GM19025 (cell line): ENCODE results near the gene BDKRB2.

Experiments used
- ATAC-seq: cut with Tn5 transposase; IDR thresholded peaks from one replicate; pipeline ENCODE4 v1.9.1; 2021; ENCODE audit warnings: mild to moderate bottlenecking, low read depth, moderate library complexity; ENCODE audit not compliant: unreplicated experiment

The BDKRB2 gene

DNA sequence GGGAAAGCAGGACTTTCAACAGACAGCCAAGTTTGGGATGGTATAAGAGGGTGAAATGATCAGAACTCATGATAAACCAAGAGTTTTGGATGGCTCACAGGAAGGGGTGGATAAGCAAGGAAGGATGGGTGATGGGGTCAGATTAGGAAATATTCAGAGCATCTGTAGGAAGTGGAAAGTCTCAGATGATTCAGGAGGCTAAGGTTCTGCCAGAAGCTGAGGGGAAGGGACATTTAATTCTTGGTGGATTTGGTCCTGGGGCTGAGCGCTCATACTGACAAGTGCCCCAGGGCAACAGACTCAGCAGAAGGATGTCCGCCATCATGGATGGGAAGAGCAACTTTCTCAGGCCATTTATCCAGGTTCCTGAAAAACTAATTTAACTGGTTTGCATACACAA is 28.4 kb upstream of the BDKRB2 start:
- no peak for ATAC-seq

DNA sequence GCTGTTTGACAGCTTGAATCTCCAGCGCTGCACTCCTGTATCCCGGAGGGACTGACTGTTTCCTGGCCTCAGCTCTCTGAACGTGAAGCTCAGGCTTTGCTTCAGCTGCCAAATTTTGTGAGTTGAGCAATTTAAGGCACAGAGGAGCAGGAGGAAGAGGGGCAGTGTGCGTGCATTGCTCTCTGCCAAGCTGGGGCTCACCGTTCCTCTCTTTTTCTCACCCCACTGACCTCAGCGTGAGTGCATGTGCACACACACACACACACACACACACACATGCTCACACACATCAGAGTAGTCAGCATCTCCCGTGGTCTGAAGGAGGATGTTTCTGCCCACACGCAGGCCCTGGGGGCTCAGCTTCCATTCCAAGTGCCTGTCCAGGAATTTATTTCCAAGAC is 27.8 kb upstream of the BDKRB2 start:
- no peak for ATAC-seq

DNA sequence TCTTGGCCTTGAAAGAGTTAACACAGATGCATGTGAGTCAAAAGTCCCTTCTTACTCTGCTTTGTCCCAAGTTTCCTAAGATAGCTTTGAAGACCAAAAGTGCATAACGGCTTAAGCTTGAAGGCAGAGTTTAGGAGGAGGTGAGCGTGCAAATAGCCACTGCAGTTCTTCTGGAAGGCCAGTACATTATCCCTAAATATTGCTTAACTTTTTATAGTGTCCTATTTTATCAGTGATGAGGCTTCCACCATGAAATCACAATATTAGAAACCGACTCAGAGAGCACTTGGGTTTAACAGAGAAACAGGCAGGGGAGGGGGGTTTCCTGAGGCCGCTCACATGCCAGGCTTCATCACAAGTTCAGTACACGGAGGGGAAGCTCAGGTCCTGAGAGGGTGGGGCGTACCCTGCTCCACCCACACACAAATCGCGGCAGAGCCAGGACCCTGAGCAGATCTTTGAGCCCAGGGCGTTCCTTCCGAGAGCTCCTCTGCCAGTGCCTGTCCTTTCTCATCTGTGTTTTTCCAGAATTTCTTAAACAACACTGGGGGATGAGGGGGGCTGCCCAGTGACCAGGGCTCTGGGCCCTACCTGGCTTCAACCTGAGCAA is 26.8 kb upstream of the BDKRB2 start:
- ATAC-seq = no peak

DNA sequence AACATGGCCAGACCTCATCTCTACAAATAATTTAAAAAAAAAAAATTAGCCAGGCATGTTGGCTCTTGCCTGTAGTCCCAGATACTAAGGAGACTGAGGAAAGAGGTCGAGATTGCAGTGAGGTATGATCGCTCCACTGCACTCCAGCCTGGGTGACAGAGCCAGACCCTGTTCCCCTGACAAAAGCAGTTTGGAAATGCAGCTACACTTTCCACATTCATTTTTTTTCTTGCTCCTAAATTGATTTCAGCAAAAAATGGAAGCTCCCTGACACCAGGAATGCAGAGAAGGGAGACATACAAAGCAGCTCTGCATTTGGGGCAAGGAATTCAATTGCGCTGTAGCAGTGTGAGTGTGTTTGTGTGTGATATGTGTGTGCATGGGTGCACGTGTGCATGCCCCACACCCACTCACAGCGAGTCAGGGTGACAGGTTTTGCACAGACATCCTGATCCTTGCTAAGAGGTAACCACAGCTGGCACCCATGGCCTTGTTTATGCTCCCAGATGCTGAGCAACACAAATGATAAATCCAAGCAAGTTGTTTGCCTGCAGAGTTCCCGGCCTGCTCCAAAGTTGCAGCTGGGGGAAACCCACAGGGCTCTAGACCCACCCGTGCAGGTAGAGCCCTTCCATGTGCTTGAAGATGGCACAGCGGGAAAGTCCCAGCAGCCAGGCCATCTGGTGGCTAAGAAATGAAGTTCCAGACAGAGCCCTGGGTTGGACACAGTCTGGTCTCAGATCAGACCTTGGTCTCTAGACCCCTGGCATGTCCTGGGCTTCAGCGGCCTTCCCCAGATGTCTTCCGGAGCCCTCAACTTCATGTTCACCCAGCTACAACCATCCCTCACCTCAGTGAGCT is 25.9 kb upstream of the BDKRB2 start:
- no peak for ATAC-seq

DNA sequence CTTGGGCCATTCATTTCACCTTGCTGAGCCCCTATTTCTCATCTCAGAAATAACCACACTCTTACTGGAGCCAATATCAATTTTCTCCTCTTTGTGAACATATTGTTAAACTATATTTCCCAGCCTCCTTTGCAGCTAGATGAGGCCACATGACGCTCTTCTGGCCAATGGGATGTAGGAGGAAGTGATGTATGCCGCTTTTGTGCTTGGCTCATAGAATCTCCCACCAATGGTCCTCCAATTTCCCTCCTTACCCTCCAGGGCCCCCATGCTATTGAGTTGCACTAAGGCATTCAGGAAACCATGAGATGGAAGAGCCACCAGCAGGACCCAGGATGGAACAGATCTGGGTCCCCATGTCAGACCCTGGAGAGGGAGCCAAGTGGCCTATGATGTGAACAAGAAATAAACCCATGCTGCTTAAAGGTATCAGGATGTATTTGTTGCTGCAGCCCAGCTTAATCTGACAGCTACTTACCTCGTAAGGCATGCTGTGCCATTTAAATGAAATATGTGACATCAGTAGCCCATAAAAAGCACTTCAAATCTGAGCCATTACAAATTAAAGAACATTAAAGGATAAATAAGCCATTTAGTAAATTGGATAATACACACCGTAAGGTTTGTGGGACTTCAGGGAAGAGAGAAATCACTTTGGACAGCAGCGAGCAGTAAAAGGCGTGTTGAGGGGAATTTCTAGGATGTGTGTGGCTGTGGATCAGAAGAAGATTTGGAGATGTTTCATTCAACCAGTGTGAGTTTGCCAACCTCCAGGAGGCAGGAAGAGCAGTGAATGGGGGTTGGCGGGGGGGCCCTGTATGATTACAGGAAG is 24.4 kb upstream of the BDKRB2 start:
- no peak for ATAC-seq

DNA sequence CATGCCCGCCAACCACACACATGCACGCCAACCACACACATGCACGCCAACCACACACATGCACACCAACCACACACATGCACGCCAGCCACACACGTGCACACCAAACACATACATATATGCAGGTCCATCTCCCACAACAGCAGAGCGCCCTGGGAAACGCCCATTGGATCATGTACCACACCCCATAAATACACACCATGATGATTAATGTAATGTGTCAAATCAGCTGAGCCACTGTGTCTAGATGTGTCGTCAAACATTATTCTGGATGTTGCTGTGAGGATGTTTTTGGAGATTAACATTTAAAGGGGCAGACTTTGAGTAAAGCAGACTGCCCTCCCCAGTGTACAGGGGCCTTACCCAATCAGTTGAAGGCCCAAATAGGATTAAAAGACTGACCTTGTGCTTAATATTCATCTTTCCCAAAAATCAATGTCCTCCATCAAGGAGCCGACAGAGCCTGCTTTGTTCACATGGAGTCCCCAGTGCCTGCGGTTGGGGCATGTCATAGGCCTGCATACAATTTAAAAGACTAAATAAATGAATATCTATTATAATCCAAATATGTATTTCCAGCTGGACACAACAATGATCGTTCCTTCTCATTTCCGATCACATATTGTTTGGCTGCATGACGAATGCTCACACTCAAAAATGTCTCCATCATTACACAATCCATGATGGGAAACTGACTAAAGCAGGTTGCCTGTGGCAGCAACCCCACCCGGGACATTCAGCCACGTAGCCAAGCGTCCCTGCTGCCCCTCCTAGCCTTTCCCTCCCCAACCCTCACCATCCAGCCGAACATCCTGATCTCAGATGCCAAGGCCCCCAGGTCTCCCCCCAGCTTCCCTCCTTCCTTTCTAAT is 23.2 kb upstream of the BDKRB2 start:
- ATAC-seq = no peak

DNA sequence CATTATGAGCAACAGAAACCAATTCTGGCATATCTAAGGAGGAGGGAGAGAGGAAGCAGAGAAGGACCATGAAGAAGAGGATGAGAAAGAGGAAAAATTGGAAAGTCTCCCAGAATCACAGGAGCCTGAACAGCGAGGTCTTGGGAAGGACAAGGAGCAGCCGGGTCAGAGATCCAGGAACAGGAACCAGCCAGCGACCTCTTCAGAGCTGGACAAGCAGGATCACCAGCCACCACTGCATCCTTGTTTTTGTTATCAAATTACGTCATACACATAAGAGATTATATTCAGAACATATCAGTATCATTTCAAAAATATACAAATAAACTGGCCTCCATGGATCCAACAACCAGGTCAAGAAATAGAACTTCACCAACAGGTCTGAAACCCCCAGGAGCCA is 22.1 kb upstream of the BDKRB2 start:
- no peak for ATAC-seq

DNA sequence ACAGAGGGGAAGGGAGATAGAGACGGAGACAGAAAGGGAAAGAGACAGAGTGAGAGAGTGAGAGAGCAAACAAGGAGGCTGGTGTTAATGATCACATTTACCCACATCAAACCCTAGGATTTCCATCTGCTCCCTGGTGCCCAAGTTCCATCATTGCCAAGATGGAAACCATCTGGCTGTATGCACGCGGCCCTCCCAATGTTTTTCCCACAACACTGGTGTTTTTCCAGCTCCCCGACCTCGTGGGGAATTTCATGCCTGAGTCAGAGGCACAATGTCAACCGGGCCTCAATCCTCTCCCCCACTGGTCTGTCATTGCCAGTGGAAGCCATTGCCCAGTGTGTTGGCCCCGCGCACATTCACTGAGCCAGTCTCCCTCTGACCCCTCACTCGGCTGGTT is 19.9 kb upstream of the BDKRB2 start:
- ATAC-seq = no peak

DNA sequence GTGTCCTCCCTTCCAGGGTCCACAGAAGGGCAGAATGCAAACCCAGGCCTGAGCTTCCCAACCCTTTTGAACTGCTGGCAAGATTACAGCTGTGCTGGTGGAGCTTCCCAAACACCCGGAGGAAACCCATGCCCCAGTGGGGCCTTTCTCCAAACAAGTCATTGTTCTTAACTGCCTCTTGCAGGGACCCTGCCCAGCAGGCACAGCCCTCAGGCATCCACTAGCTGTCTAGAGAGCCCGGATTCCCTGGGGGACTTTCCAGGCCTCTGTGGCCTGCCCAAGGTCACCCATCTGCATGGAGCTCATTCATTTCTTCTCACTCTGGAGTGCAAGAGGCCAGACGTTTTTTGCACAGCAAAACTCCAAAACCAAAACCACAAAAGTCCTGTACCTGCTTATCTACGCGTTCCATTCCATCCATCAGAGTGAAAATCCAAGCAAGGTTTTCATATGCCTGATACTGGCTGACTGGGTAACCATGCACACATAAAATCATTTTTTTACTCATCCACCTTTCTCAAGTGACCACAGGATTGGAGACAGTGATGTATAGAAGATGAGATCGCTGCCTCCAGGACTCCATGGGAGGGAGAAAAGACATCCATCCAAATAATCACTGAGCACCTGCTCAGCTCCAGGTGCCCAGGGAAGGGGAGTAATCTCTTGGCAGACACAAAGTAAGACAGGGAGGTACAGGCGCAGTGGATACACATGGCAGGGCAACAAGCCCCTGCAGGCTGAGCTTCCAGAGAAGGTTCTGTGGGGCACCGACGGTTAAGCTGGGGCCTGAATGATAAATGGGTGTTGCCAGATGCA is 17.2 kb upstream of the BDKRB2 start:
- ATAC-seq = no peak

DNA sequence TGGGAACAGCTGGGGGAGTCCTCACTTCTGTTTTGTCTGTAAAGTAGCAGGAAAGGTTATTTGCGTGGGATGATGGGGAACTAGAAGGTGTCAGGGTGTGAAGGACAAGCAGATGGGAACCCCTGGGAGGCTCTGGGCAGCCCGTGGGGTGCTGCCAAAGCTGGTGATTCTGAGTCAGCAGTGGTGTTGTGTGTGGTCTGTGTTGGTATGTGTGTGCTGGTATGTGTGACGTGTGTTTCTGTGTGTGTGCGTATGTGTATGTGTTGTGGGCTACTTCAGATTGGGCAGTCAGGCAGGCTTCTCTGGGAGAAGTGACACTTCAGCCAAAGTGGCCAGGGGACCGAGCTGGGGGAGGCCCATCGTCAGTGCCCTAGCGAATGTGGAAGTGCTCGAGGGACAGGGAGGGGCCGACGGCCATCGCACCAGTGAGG is 15.3 kb upstream of the BDKRB2 start:
- ATAC-seq = no peak

DNA sequence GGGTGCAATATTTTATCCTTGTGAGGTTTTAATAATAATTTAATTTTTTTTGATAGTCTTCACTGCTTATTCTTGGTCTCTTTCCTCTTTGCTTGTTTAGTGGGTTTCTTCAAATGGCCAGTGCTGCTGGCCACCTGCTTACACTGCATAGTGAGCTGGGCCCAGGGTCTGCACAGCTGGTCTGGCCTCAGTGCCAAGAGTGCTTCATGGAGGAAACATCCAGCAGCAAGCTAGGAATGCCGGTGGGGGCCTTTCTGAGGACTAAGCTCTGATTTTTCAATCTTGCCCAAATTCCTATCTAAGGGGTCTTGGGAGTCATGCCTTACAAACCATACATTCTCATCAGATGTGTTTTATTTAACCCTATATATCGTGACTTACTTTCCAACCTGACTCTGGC is 13.3 kb upstream of the BDKRB2 start:
- ATAC-seq = no peak

DNA sequence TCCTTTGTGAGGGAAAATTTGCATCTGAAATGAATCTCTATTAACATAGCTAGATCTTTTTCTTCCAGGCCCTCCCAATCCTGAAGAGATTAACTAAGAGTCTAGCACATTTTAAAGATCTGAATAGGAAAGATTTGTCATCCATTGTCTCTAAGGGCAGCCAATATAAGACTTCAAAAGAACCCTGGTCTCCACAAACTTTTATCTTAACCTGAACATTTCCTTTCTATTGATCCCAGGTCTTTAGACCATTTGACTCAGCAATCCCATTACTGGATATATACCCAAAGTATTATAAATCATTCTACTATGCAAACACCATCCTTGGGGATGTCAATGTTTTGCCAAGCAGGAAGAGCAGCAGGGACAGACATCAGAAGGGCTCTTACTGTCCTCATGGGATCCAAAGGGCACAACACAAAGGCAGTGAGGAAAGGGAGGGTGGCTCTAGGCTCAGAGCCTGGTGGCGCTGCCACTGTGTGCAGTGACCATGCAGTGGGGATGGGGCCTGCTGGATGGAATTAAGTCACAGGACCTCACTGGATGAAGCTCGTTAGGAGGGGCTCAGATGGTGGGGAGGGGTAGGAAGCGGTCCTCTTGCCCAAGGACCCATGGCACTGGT is 12.7 kb upstream of the BDKRB2 start:
- ATAC-seq = no peak

DNA sequence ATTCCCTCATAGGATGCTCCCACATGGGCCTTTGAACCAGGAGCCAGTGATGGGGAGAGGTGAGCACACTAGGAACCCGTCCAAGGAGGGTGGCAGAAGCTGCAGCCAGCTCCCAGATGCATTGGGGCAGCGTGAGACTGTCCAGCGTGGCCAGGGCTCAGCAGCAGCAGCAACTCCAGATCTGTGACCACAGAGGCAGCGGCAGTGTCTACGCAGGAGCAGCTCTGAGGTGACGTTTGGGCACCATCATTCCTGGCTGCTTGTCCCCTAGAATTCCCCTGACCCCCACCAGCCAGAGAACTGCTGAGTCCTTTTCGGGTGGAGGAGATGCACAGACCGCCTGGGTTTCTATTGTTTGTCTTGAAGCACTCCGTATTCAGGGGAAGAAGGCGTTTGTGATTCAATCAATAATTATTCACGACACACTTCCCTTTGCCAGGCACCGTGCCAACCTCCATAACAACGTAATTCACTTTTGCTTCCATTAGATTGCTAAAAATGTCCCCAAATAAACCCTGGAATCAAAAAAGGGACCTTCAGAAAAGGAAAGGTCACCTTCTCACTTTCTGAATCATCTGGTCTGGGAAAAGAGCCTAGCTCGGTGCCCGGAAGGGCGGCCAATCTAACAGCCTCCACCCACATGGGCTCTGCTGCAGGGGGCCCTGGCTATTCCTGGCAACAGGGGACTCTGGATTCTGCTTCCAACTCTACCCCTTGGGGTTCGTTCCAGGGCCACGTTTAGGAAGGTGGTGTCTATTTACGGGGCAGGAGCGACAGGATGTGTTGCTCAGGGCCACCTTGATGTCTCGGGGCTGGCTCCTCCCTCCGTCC is 11.4 kb upstream of the BDKRB2 start:
- ATAC-seq = no peak

DNA sequence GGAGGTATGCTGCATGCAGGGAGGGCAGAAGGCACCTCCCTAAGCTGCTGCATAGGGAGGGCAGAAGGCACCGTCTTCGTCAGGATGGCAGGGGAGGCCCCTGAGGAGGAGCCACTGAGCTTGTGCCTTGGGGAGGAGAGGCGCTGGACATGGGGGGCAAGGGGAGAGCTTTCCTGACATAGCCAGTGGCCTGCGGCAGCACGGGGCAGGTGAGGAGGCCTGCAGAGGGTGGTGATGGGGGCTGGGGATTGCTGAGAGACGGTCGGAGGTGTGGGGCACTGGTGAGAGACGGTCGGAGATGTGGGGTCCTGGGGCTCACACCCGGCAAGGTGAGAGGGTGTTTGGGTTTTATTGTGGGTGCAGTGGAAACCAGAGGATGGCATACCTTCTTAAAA is 10.4 kb upstream of the BDKRB2 start:
- no peak for ATAC-seq

DNA sequence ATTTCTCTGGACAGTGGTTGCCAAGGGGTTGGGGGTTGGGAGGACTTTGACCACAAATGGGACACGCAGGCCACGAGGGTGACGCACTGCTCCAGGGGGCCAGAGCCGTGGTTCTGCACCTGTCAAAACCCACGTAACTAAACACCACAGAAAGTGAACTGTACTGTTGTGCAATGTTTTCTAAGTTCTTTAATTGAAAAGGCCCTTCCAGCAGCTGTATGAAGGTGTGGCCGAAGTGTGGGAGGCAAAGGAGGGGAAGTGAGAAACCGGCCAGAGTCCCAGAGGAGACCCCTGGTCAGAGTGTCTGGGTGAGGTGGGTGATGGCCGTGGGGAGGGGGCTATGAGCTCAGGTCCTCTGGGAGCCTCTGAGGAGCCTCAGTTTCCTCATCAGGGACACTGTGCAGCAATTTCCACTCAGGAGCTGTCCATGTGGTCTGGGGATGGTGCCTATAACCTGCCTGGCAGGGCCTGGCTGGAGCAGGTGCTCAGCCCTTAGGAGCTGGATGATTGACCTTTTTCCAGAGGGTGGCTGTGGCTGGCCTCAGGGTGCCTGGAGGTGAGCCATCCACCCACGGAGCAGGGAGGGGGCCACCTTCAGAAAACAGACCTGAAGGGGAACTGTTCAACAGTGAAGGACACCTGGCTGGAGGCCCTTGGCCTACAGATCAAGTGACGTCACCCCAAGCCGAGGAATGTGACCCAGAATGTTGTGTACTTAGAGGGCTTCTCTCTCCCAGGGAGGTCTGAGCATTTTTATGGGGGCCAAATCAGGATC is 9.8 kb upstream of the BDKRB2 start:
- no peak for ATAC-seq

DNA sequence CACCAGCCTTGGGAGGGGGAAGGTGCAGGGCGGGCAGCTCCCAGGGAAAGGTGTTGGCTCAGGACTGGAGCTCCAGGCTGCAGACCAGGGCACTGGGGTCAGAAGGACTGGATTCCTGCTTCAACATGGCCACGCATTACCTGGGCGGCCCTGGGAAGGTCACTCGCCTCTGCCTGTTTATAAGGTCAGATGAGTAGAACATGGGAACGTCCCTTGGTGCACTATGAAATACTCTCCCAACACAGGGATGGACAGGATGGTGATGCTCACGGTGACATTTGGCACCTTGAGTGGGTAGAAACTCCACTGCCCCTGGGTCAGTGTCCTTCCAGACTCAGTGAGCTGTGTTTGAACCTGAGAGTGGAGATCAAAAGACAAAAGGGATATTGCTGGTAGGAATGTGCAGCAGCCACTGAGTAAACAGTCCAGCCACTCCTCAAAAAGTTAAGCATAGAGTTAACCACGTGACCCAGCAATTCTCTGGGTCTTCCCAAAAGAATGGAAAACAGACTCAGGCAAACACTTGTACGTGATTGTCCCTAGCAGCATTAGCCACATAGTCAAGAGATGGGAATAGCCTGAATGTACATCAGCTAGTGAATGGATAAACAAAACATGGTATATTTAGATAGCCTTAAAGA is 9.1 kb upstream of the BDKRB2 start:
- no peak for ATAC-seq
